ENCODE measurements around the gene ARHGDIB.

DNA sequence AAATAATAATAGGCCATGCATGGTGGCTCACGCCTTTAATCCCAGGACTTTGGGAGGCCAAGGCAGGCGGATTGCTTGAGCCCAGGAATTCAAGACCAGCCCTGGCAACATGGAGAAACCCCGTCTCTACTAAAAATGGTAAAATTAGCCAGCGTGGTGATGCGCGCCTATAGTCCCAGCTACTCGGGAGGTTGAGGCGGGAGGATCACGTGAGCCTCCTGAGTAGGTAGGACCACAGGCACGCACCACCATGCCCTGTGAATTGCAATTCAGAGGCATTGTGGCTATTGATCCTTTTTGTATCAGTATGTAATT lies 2.3 kb downstream of the ARHGDIB start:
- no peak for TF ChIP-seq EZH2 (IDR thresholded peaks at IDR 0.05; ENCODE audit: low read length, missing control alignments)
- TF ChIP-seq, protein P1, sequence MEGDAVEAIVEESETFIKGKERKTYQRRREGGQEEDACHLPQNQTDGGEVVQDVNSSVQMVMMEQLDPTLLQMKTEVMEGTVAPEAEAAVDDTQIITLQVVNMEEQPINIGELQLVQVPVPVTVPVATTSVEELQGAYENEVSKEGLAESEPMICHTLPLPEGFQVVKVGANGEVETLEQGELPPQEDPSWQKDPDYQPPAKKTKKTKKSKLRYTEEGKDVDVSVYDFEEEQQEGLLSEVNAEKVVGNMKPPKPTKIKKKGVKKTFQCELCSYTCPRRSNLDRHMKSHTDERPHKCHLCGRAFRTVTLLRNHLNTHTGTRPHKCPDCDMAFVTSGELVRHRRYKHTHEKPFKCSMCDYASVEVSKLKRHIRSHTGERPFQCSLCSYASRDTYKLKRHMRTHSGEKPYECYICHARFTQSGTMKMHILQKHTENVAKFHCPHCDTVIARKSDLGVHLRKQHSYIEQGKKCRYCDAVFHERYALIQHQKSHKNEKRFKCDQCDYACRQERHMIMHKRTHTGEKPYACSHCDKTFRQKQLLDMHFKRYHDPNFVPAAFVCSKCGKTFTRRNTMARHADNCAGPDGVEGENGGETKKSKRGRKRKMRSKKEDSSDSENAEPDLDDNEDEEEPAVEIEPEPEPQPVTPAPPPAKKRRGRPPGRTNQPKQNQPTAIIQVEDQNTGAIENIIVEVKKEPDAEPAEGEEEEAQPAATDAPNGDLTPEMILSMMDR (conservative IDR thresholded peaks at IDR 0.05 in 1 of 2, IDR thresholded peaks at IDR 0.05 in 1 of 2; ENCODE audit: low read depth in 1 of 2, low read length in 2 of 2), result no peak

Data from fibroblast of lung (primary cell).